SK-N-SH treated with all-trans-retinoic acid at 6 μM for 48 hours (cell line): ENCODE data around the gene TCERG1L.

Experiments
- ATAC-seq: fragments of 200-7000 bp; cut with Tn5 transposase; 3 replicates; pipeline ENCODE4 v1.9.1; 2020; ENCODE audit warnings: mild to moderate bottlenecking, moderate library complexity
- ARNTL ChIP-seq: fragments of 450-650 bp; formaldehyde crosslinking; IDR thresholded peaks from 2 replicates; pipeline ENCODE4 v1.5.0; 2020; ENCODE audit warnings: low read depth, mild to moderate bottlenecking, moderate library complexity, borderline replicate concordance
- BACH2 ChIP-seq: fragments of 250-450 bp; sonication (Bioruptor Pico); IDR thresholded peaks from 2 replicates; pipeline ENCODE4 v1.9.0; 2021; ENCODE audit warnings: mild to moderate bottlenecking, borderline replicate concordance
- CSDC2 ChIP-seq: fragments of 250-450 bp; sonication (Bioruptor Pico); IDR thresholded peaks from 2 replicates; pipeline ENCODE4 v1.5.0; 2020; ENCODE audit warnings: mild to moderate bottlenecking, moderate library complexity
- ESRRG ChIP-seq: fragments of 250-450 bp; sonication (Bioruptor Pico); IDR thresholded peaks from 2 replicates; pipeline ENCODE4 v1.6.1; 2021; ENCODE audit warnings: mild to moderate bottlenecking
- GLIS3 ChIP-seq: fragments of 250-450 bp; sonication (Bioruptor Pico); IDR thresholded peaks from 2 replicates; pipeline ENCODE4 v1.5.0; 2020; ENCODE audit warnings: mild to moderate bottlenecking, moderate library complexity
- ISL1 ChIP-seq: fragments of 250-450 bp; sonication (Bioruptor Pico); IDR thresholded peaks from 2 replicates; pipeline ENCODE4 v2.1.2; 2022; ENCODE audit warnings: mild to moderate bottlenecking, moderate library complexity
- OSR1 ChIP-seq: fragments of 250-450 bp; sonication (Bioruptor Pico); IDR thresholded peaks from 2 replicates; pipeline ENCODE4 v1.8.0; 2022; ENCODE audit warnings: moderate library complexity, mild to moderate bottlenecking, inconsistent platforms
- RARB ChIP-seq: fragments of 250-450 bp; sonication (Bioruptor Pico); IDR thresholded peaks from 2 replicates; pipeline ENCODE4 v1.8.0; 2021; ENCODE audit warnings: mild to moderate bottlenecking, moderate library complexity
- SNAI2 ChIP-seq: fragments of 250-450 bp; sonication (Bioruptor Pico); IDR thresholded peaks from 2 replicates; pipeline ENCODE4 v1.5.0; 2020; ENCODE audit warnings: mild to moderate bottlenecking, moderate library complexity
- TCF4 ChIP-seq: fragments of 250-450 bp; sonication (Bioruptor Pico); IDR thresholded peaks from 2 replicates; pipeline ENCODE4 v1.8.0; 2021; ENCODE audit warnings: mild to moderate bottlenecking, moderate library complexity, borderline replicate concordance
- TOX ChIP-seq: fragments of 250-450 bp; sonication (Bioruptor Pico); IDR thresholded peaks from 2 replicates; pipeline ENCODE4 v1.8.0; 2021; ENCODE audit warnings: mild to moderate bottlenecking, moderate library complexity, borderline replicate concordance
- ZC3H10 ChIP-seq: fragments of 250-450 bp; sonication (Bioruptor Pico); IDR thresholded peaks from 2 replicates; pipeline ENCODE4 v1.5.1; 2021; ENCODE audit warnings: mild to moderate bottlenecking, moderate library complexity
- ZFP3 ChIP-seq: fragments of 250-450 bp; sonication (Bioruptor Pico); IDR thresholded peaks from 2 replicates; pipeline ENCODE4 v1.5.0; 2020; ENCODE audit warnings: mild to moderate bottlenecking, moderate library complexity
- ZFP30 ChIP-seq: fragments of 450-650 bp; formaldehyde crosslinking; IDR thresholded peaks from 2 replicates; pipeline ENCODE4 v1.5.0; 2022; ENCODE audit warnings: mild to moderate bottlenecking, moderate library complexity
- ZNF565 ChIP-seq: fragments of 450-650 bp; formaldehyde crosslinking; conservative IDR thresholded peaks from 2 replicates; pipeline ENCODE4 v1.5.0; 2020; ENCODE audit warnings: low read depth, mild to moderate bottlenecking, moderate library complexity
- ZNF70 ChIP-seq: fragments of 450-650 bp; formaldehyde crosslinking; IDR thresholded peaks from 2 replicates; pipeline ENCODE4 v1.5.0; 2020; ENCODE audit warnings: mild to moderate bottlenecking, moderate library complexity
- ZNF8 ChIP-seq: fragments of 450-650 bp; formaldehyde crosslinking; IDR thresholded peaks from 2 replicates; pipeline ENCODE4 v1.5.0; 2020; ENCODE audit warnings: mild to moderate bottlenecking, moderate library complexity
- TF ChIP-seq, protein P1 (sequence below): fragments of 250-450 bp; sonication (Bioruptor Pico); IDR thresholded peaks from 2 replicates; pipeline ENCODE4 v1.5.1; 2021; ENCODE audit warnings: mild to moderate bottlenecking, moderate library complexity
- TF ChIP-seq, protein P2 (sequence below): fragments of 250-450 bp; sonication (Bioruptor Pico); IDR thresholded peaks from 2 replicates; pipeline ENCODE4 v1.8.0; 2021; ENCODE audit warnings: low read depth, mild to moderate bottlenecking, moderate library complexity, borderline replicate concordance
- TF ChIP-seq, protein P3 (sequence below): fragments of 250-450 bp; sonication (Bioruptor Pico); IDR thresholded peaks from 2 replicates; pipeline ENCODE4 v1.5.1; 2020; ENCODE audit warnings: low read depth, mild to moderate bottlenecking, moderate library complexity

Gene TCERG1L

DNA sequence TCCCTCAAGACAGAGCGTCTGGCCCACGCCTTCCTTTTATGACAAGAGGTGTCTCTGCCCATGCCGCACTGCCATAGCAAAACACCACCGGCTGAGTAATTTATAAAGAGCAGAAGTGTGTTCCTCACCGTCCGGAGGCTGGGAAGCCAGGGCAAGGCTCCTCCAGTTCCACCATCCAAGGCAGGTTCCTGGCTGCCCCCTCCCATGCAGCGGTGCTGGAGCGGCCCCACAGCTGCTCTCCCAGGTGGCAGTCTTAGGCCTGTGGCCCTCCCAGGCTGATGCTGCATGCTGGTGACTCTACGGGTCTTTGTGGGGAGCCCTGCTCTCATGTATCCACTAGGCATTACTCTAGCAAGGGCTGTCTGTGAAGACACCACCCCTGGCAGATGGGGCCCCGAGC is 113.1 kb downstream of the TCERG1L start:
- ATAC-seq: no peak
- no peak for TF ChIP-seq TOX (CRISPR knock-in tag)
- TF ChIP-seq ZNF8 (CRISPR knock-in tag): no peak
- no peak for TF ChIP-seq BACH2 (CRISPR knock-in tag)
- TF ChIP-seq ZFP30 (CRISPR knock-in tag): no peak
- no peak for TF ChIP-seq ESRRG (CRISPR knock-in tag)
- TF ChIP-seq ARNTL (CRISPR knock-in tag): no peak
- TF ChIP-seq CSDC2 (CRISPR knock-in tag): no peak
- no peak for TF ChIP-seq OSR1 (CRISPR knock-in tag)
- TF ChIP-seq, protein P1, sequence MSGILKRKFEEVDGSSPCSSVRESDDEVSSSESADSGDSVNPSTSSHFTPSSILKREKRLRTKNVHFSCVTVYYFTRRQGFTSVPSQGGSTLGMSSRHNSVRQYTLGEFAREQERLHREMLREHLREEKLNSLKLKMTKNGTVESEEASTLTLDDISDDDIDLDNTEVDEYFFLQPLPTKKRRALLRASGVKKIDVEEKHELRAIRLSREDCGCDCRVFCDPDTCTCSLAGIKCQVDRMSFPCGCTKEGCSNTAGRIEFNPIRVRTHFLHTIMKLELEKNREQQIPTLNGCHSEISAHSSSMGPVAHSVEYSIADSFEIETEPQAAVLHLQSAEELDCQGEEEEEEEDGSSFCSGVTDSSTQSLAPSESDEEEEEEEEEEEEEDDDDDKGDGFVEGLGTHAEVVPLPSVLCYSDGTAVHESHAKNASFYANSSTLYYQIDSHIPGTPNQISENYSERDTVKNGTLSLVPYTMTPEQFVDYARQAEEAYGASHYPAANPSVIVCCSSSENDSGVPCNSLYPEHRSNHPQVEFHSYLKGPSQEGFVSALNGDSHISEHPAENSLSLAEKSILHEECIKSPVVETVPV (CRISPR knock-in tag): no peak
- no peak for TF ChIP-seq ISL1
- no peak for TF ChIP-seq GLIS3 (CRISPR knock-in tag)
- TF ChIP-seq, protein P2, sequence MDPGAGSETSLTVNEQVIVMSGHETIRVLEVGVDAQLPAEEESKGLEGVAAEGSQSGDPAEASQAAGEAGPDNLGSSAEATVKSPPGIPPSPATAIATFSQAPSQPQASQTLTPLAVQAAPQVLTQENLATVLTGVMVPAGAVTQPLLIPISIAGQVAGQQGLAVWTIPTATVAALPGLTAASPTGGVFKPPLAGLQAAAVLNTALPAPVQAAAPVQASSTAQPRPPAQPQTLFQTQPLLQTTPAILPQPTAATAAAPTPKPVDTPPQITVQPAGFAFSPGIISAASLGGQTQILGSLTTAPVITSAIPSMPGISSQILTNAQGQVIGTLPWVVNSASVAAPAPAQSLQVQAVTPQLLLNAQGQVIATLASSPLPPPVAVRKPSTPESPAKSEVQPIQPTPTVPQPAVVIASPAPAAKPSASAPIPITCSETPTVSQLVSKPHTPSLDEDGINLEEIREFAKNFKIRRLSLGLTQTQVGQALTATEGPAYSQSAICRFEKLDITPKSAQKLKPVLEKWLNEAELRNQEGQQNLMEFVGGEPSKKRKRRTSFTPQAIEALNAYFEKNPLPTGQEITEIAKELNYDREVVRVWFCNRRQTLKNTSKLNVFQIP (CRISPR knock-in tag): no peak
- TF ChIP-seq ZFP3 (CRISPR knock-in tag): no peak
- TF ChIP-seq, protein P3, sequence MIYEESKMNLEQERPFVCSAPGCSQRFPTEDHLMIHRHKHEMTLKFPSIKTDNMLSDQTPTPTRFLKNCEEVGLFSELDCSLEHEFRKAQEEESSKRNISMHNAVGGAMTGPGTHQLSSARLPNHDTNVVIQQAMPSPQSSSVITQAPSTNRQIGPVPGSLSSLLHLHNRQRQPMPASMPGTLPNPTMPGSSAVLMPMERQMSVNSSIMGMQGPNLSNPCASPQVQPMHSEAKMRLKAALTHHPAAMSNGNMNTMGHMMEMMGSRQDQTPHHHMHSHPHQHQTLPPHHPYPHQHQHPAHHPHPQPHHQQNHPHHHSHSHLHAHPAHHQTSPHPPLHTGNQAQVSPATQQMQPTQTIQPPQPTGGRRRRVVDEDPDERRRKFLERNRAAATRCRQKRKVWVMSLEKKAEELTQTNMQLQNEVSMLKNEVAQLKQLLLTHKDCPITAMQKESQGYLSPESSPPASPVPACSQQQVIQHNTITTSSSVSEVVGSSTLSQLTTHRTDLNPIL (CRISPR knock-in tag): no peak

DNA sequence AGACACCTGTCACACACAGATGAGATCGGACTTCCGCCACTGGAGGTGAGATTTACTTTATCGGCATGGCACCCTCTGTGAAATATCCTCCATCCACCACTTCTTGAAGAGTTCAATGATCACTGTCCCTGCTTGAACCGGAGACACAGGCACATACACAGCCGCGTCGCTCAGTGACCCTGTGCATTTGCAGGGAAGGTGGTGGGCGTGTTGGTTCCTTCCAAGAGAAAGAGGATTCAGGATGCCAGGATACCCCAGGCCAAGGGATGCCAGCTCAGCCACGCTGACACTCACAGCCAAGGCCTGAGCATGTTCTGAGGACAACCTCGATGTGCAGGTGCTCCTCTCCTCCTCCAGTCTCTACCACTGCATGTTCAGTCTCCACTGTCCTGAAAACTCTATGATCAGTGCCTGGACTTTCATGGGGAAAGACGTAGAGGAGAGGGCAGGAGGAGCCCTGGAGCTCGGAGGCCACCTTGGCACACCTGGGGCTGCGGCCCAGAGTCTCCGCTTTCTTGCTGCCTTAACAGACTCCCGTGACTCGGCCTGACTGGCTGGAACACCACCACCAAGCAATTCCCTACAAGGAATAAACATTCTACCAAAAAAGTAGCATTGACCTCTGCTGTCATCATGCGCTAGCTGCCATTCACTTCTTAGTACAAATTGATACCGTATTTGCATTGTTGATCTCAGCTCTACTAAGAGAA is 115.2 kb downstream of the TCERG1L start:
- no peak for ATAC-seq
- TF ChIP-seq ZNF70: no peak
- TF ChIP-seq ESRRG (CRISPR knock-in tag): no peak
- TF ChIP-seq RARB: no peak
- no peak for TF ChIP-seq ZC3H10 (CRISPR knock-in tag)
- TF ChIP-seq, protein P1 (CRISPR knock-in tag): no peak
- TF ChIP-seq CSDC2 (CRISPR knock-in tag): no peak
- TF ChIP-seq BACH2 (CRISPR knock-in tag): no peak
- no peak for TF ChIP-seq ZNF8 (CRISPR knock-in tag)
- TF ChIP-seq SNAI2 (CRISPR knock-in tag): no peak
- TF ChIP-seq GLIS3 (CRISPR knock-in tag): no peak
- TF ChIP-seq, protein P2 (CRISPR knock-in tag): no peak
- no peak for TF ChIP-seq OSR1 (CRISPR knock-in tag)
- TF ChIP-seq ZFP30 (CRISPR knock-in tag): no peak
- TF ChIP-seq TCF4 (CRISPR knock-in tag): no peak
- TF ChIP-seq ZNF565 (CRISPR knock-in tag): no peak
- TF ChIP-seq TOX (CRISPR knock-in tag): no peak

DNA sequence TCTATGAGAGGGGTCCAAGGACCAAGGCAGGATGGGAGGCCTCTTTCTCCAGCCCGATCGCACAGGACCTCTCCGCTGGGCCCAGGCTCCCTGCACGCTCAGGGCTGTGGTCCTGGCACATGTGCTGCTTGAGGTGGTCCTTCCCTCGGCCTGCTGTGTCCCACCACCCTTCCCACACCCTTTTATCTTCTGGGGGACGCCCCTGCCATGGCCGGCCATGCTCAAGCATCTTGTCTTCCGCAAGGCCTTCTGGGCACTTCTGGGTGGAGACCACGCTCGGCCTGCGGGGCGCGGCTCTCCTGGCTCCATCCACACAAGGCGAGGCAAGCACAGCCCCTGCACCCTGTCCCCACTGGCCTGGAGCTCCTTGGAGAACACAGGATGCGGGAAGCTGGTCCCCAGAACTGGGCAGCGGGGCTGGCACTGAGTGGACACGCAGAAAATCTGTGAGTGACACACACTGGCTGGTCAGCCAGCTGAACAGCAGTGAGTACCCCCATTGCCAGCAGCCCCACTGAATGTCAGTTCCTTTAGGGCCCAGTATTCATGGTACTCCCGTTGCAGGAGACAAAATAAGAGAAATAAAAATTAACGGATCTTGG is 115.9 kb downstream of the TCERG1L start:
- TF ChIP-seq SNAI2 (CRISPR knock-in tag): no peak
- TF ChIP-seq BACH2 (CRISPR knock-in tag): no peak
- TF ChIP-seq RARB: no peak
- TF ChIP-seq TCF4 (CRISPR knock-in tag): no peak
- no peak for TF ChIP-seq ZNF8 (CRISPR knock-in tag)
- TF ChIP-seq ZFP30 (CRISPR knock-in tag): no peak
- TF ChIP-seq, protein P3 (CRISPR knock-in tag): no peak
- TF ChIP-seq ZNF565 (CRISPR knock-in tag): no peak
- TF ChIP-seq ZNF70: no peak
- no peak for TF ChIP-seq ESRRG (CRISPR knock-in tag)
- TF ChIP-seq ARNTL (CRISPR knock-in tag): no peak
- ATAC-seq: no peak
